HepG2 (cell line): ENCODE results near the gene VPS18. TPM values are rescaled to one million over a fixed set of nuclear protein-coding genes. Genes with fewer than 3 reads are reported as not detected.

Source experiments
- ATAD3A ChIP-seq: sonication (generic); formaldehyde crosslinking; IDR thresholded peaks from 2 replicates; pipeline ENCODE4 v1.4.0; 2020; ENCODE audit warnings: missing genetic modification reagents
- CBX2 ChIP-seq, 2 experiments: fragments of 200-600 bp in 1 of 2; sonication (generic); formaldehyde crosslinking in 1 of 2; IDR thresholded peaks; 2 replicates each; pipeline versions ENCODE4 v1.7.0 to v1.8.1; 2018 to 2022; ENCODE audit warnings: low read depth in 2 of 2, low read length in 1 of 2, mild to moderate bottlenecking in 1 of 2, missing genetic modification reagents in 1 of 2
- FOXK1 ChIP-seq: sonication (generic); formaldehyde crosslinking; IDR thresholded peaks from 2 replicates; pipeline ENCODE4 v1.4.0; 2020; ENCODE audit warnings: low read depth, missing genetic modification reagents, borderline replicate concordance
- FOXP1 ChIP-seq, 2 experiments: fragments of 450-650 bp in 1 of 2; IDR thresholded peaks; 2 replicates each; pipeline ENCODE4 v1.6.1; 2017 to 2018; ENCODE audit warnings: antibody characterized with exemption in 1 of 2
- HOXA7 ChIP-seq: sonication (generic); formaldehyde crosslinking; IDR thresholded peaks from 2 replicates; pipeline ENCODE4 v1.8.1; 2022; ENCODE audit warnings: mild to moderate bottlenecking, missing genetic modification reagents, moderate library complexity
- KLF6 ChIP-seq: IDR thresholded peaks from 2 replicates; pipeline ENCODE4 v1.8.0; 2016; ENCODE audit warnings: missing biosample characterization, missing genetic modification reagents
- NFE2 ChIP-seq: sonication (generic); formaldehyde crosslinking; IDR thresholded peaks from 2 replicates; pipeline ENCODE4 v1.4.0; 2020; ENCODE audit warnings: missing genetic modification reagents
- POLR2G ChIP-seq: fragments of 200-400 bp; formaldehyde crosslinking; IDR thresholded peaks from 2 replicates; pipeline ENCODE4 v1.6.1; 2018; ENCODE audit warnings: mild to moderate bottlenecking, low read depth, low read length, moderate library complexity
- SIN3B ChIP-seq: fragments of 150-350 bp; IDR thresholded peaks from 2 replicates; pipeline ENCODE4 v1.6.1; 2014; ENCODE audit warnings: low read length
- SMAD9 ChIP-seq: sonication (generic); formaldehyde crosslinking; IDR thresholded peaks from 2 replicates; pipeline ENCODE4 v1.5.1; 2020; ENCODE audit warnings: mild to moderate bottlenecking, missing genetic modification reagents
- TMF1 ChIP-seq: sonication (generic); formaldehyde crosslinking; IDR thresholded peaks from 2 replicates; pipeline ENCODE4 v1.8.1; 2022; ENCODE audit warnings: low read depth, missing genetic modification reagents
- ZNF124 ChIP-seq: sonication (generic); formaldehyde crosslinking; IDR thresholded peaks from 2 replicates; pipeline ENCODE4 v1.4.0; 2020; ENCODE audit warnings: missing genetic modification reagents
- ZNF33B ChIP-seq: sonication (generic); formaldehyde crosslinking; IDR thresholded peaks from 2 replicates; pipeline ENCODE4 v1.5.1; 2020; ENCODE audit warnings: mild to moderate bottlenecking, missing genetic modification reagents
- ZNF557 ChIP-seq: sonication (generic); formaldehyde crosslinking; IDR thresholded peaks from 2 replicates; pipeline ENCODE4 v1.4.0; 2020; ENCODE audit warnings: missing genetic modification reagents
- polyA plus RNA-seq, 8 experiments: library from polyadenylated mRNA; depleted of rRNA in 3 of 8; stranded (reverse) in 7 of 8; unstranded in 1 of 8; fragments of >200 nt; fragmentation: Illumina TruSeq in 4 of 8; extraction: Trizol in 4 of 8; gene quantifications; 2 replicates each; pipeline versions ENCODE4 v1.2.1 to v1.2.3, GENCODE V29; 2011 to 2016; ENCODE audit warnings: low read depth in 4 of 8, missing spikeins in 1 of 8, mixed read lengths in 1 of 8; ENCODE audit not compliant: insufficient read depth in 1 of 8
- total RNA-seq, 5 experiments: library from RNA; depleted of rRNA; stranded (reverse); fragments of >200 nt; fragmentation: Illumina TruSeq; extraction: Trizol; gene quantifications; 2 replicates each; pipeline ENCODE4 v1.2.3, GENCODE V29; 2016; ENCODE audit warnings: low read depth in 1 of 5
- TF ChIP-seq, protein P1 (sequence below), 2 experiments: fragments of 450-650 bp in 1 of 2; sonication (generic) in 1 of 2; formaldehyde crosslinking in 1 of 2; IDR thresholded peaks; 2 replicates each; pipeline versions ENCODE4 v1.6.1 to v1.8.0; 2016 to 2022; ENCODE audit warnings: antibody characterized with exemption in 1 of 2, mild to moderate bottlenecking in 1 of 2, missing genetic modification reagents in 1 of 2
- TF ChIP-seq, protein P2 (sequence below): sonication (generic); formaldehyde crosslinking; IDR thresholded peaks from 2 replicates; pipeline ENCODE4 v1.4.0; 2020; ENCODE audit warnings: missing genetic modification reagents

Gene VPS18
- total and polyA plus RNA-seq, 2 of the 13 experiments (the other 11 are each of a cell fraction or from before 2014, with no cell fraction given), result 5.8 to 17.0 TPM

DNA sequence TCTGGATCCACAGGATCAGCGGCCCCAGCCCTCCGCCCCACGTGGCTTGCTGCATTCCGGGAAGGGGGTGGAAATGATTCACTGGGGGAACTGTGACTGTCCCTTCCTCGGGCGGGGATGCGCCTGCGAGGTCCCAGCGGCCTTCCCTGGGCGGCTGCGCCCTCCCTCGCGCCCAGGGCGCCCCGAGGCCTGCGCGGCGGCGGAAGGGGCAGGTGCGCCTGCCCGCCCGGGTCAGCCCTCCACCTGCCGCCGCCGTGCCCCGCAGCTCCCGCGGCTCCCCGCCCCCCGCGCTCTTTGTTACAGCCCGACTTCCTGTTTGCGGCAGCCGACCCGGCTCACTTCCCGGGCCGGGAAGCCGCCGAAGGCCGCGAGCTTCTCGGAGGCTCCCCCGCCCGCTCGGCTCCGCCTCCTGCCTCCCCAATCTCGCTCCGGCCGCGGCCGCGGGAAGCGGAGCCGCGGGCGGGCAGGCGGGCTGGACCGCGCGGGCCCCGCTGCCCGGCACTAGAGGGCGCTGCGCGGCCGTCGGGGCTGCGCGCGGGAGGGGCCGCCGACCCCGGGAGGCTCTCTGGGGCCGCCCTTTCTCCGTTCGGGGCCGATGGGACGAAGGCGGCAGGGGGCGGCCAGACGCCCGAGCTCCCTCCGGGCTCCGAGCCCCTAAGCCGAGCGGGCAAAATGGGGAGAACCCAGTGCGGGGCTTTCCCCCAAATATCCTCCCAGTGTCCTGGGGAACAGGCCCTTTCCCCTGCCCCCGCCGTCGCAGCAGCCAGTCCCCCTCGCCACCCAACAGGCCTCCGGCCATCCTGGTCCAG is 47.5 kb downstream of the VPS18 start (continued):
- TF ChIP-seq, protein P1, sequence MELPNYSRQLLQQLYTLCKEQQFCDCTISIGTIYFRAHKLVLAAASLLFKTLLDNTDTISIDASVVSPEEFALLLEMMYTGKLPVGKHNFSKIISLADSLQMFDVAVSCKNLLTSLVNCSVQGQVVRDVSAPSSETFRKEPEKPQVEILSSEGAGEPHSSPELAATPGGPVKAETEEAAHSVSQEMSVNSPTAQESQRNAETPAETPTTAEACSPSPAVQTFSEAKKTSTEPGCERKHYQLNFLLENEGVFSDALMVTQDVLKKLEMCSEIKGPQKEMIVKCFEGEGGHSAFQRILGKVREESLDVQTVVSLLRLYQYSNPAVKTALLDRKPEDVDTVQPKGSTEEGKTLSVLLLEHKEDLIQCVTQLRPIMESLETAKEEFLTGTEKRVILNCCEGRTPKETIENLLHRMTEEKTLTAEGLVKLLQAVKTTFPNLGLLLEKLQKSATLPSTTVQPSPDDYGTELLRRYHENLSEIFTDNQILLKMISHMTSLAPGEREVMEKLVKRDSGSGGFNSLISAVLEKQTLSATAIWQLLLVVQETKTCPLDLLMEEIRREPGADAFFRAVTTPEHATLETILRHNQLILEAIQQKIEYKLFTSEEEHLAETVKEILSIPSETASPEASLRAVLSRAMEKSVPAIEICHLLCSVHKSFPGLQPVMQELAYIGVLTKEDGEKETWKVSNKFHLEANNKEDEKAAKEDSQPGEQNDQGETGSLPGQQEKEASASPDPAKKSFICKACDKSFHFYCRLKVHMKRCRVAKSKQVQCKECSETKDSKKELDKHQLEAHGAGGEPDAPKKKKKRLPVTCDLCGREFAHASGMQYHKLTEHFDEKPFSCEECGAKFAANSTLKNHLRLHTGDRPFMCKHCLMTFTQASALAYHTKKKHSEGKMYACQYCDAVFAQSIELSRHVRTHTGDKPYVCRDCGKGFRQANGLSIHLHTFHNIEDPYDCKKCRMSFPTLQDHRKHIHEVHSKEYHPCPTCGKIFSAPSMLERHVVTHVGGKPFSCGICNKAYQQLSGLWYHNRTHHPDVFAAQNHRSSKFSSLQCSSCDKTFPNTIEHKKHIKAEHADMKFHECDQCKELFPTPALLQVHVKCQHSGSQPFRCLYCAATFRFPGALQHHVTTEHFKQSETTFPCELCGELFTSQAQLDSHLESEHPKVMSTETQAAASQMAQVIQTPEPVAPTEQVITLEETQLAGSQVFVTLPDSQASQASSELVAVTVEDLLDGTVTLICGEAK (IDR thresholded peaks at IDR 0.05), result no peak
- TF ChIP-seq, protein P1 (CRISPR knock-in tag; IDR thresholded peaks at IDR 0.05), result no peak
- TF ChIP-seq SMAD9 (CRISPR knock-in tag) (no peak), ZNF557 (peak; percentile 61; the same call in 1 of the 2 replicates), HOXA7 (no peak), FOXP1 (IDR thresholded peaks at IDR 0.05) (no peak), FOXP1 (CRISPR knock-in tag; IDR thresholded peaks at IDR 0.05) (0 out of 2 replicates have a peak, but pooled peaks have one; percentile 11), ZNF124 (CRISPR knock-in tag) (no peak), FOXK1 (no peak), KLF6 (CRISPR knock-in tag) (no peak), CBX2 (IDR thresholded peaks at IDR 0.05; ENCODE audit: low read depth, low read length) (no peak), CBX2 (CRISPR knock-in tag; IDR thresholded peaks at IDR 0.05; ENCODE audit: low read depth) (no peak), NFE2 (CRISPR knock-in tag) (no peak), ZNF33B (CRISPR knock-in tag) (peak; percentile 43; the same call in 1 of the 2 replicates), SIN3B (no peak), TMF1 (CRISPR knock-in tag) (peak; percentile 77; the same call in 1 of the 2 replicates), POLR2G (0 out of 2 replicates have a peak, but pooled peaks have one; percentile 42), ATAD3A (CRISPR knock-in tag) (no peak)
- TF ChIP-seq, protein P2, sequence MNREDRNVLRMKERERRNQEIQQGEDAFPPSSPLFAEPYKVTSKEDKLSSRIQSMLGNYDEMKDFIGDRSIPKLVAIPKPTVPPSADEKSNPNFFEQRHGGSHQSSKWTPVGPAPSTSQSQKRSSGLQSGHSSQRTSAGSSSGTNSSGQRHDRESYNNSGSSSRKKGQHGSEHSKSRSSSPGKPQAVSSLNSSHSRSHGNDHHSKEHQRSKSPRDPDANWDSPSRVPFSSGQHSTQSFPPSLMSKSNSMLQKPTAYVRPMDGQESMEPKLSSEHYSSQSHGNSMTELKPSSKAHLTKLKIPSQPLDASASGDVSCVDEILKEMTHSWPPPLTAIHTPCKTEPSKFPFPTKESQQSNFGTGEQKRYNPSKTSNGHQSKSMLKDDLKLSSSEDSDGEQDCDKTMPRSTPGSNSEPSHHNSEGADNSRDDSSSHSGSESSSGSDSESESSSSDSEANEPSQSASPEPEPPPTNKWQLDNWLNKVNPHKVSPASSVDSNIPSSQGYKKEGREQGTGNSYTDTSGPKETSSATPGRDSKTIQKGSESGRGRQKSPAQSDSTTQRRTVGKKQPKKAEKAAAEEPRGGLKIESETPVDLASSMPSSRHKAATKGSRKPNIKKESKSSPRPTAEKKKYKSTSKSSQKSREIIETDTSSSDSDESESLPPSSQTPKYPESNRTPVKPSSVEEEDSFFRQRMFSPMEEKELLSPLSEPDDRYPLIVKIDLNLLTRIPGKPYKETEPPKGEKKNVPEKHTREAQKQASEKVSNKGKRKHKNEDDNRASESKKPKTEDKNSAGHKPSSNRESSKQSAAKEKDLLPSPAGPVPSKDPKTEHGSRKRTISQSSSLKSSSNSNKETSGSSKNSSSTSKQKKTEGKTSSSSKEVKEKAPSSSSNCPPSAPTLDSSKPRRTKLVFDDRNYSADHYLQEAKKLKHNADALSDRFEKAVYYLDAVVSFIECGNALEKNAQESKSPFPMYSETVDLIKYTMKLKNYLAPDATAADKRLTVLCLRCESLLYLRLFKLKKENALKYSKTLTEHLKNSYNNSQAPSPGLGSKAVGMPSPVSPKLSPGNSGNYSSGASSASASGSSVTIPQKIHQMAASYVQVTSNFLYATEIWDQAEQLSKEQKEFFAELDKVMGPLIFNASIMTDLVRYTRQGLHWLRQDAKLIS (CRISPR knock-in tag), result no peak
